B cell (primary cell): Measurements from ENCODE around the gene TIFAB.

Experiments
- CTCF ChIP-seq: fragments of 200-600 bp; IDR thresholded peaks from one replicate; pipeline ENCODE4 v1.8.0; 2022; ENCODE audit warnings: antibody characterized with exemption, mild to moderate bottlenecking
- EZH2 ChIP-seq: IDR thresholded peaks from 2 replicates; pipeline ENCODE4 v1.6.1; 2012; ENCODE audit warnings: borderline replicate concordance, low read depth, mild to moderate bottlenecking, moderate library complexity, low read length; ENCODE audit not compliant: insufficient read depth, poor library complexity, severe bottlenecking

GRCh38 chr5:135458356-135458755 is 6.2 kb upstream of the TIFAB start:
- TF ChIP-seq CTCF (no peak), EZH2 (no peak)
